CD4-positive, alpha-beta T cell treated with Interleukin-2 at 100 ng/mL for 4 hours (primary cell): ENCODE results near the gene OR1L8.

Source experiments
- DNase-seq: peaks from one replicate; pipeline ENCODE4 v3.0.0-alpha.2; 2020; ENCODE audit warnings: low spot score

The OR1L8 gene

DNA sequence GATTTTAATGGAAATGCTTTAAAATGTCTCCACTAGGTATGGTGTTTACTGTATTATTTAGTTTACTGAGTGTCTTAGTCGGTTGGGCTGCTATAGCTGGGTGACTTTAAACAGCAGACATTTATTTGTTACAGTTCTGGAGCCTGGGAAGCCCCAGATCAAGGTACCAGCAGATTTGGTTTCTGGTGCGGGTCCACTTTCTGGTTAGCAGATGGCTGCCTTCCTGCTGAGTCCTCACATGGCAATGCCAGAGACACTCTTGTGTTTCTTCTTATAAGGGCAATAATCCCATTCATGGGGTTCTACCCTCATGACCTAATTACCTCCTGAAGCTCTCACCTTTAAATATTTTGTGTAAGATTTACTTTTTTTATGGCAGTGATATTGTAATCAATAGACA lies 65.0 kb downstream of the OR1L8 start:
- DNase-seq: no peak
